Nucleus accumbens (tissue), 56 donors: ENCODE measurements around the gene PRKCD.
A peak's percentile ranks its signal among the peaks of the same experiment; 100 is the strongest.

ENCODE experiments used
- DNase-seq, 56 donors: peaks; one replicate each; lab custom pipeline; 2025; lab: John Stamatoyannopoulos, UW

The PRKCD gene

GRCh38 chr3:53187430-53187829, 26.4 kb downstream of the PRKCD start:
- no peak for DNase-seq

DNA sequence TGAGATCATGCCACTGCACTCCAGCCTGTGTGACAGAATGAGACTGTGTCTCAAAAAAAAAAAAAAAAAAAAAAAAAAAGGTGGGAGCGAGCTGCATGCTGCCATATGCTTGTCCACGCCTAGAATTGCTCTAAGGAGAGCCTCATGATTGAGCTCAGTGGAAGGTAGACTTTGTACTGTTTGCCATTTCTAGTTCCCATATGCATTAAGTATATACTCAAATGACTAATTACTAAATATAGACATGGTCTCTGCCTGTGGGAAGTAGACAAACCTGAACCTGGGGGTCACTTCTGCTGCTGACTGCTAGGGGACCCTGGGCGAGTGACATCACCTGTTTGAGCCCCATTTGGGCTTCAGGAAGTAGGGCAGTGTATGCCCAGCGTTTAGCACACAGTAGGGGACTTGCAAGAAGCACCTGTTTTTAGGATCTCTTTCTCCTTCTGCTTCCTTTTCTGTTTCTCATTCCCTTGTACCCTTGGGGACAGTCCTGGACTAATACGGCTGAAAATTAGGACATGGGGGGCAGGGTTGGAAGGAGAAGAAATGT, 27.2 kb downstream of the PRKCD start:
- no peak for DNase-seq

DNA sequence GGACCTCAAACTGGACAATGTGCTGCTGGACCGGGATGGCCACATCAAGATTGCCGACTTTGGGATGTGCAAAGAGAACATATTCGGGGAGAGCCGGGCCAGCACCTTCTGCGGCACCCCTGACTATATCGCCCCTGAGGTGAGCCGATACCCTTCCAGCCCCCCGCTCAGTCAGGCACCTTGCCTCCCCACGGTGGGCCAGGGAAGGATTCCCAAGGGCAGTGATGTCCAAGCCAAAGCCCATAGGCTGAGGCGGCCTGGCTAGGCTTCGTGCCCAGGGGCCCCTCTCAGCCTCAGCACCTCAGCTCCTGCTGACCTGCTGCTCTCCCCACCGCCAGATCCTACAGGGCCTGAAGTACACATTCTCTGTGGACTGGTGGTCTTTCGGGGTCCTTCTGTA, 27.7 kb downstream of the PRKCD start:
- no peak for DNase-seq

GRCh38 chr3:53189276-53189675, 28.3 kb downstream of the PRKCD start:
- DNase-seq, result no peak

- no peak for DNase-seq
These were observed 29.6 kb downstream of the PRKCD start for GRCh38 chr3:53190659-53191058.

DNA sequence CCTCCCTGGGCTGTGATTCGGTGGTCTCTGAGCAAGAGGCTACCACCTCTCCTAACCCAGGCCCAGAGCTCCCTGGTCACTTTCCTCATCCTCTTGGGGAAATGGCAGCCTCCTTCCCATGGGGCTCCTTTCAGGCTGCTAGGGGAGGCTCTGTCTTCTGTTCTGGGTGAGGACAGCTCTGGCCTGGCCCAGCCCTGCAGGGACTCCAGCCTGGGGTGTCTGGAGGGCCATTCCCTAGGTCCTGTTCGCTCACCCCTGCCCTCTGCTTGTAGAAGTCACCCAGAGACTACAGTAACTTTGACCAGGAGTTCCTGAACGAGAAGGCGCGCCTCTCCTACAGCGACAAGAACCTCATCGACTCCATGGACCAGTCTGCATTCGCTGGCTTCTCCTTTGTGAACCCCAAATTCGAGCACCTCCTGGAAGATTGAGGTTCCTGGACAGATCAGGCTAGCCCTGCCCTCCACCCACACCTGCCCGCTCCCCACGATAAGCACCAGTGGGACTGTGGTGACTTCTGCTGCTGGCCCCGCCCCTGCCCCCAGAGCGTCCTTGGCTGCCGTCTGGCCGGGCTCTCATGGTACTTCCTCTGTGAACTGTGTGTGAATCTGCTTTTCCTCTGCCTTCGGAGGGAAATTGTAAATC, 30.9 kb downstream of the PRKCD start:
- no peak for DNase-seq

- DNase-seq, result no peak
These were observed 31.6 kb downstream of the PRKCD start for GRCh38 chr3:53192608-53193007.

- no peak for DNase-seq
These were observed 32.6 kb downstream of the PRKCD start for GRCh38 chr3:53193466-53194209.

GRCh38 chr3:53194210-53195065, 33.4 kb downstream of the PRKCD start:
- DNase-seq, result peak in 1 of 56 donors; percentile 16

GRCh38 chr3:53195066-53195450, 34.0 kb downstream of the PRKCD start:
- DNase-seq, result no peak

GRCh38 chr3:53195602-53196574, 34.9 kb downstream of the PRKCD start:
- DNase-seq, result peak in 17 of 56 donors; percentile 11 to 63 (median 25)

GRCh38 chr3:53196575-53197407, 35.8 kb downstream of the PRKCD start:
- DNase-seq, result peak in 23 of 56 donors; percentile 13 to 67 (median 36)

GRCh38 chr3:53198256-53198977, 37.4 kb downstream of the PRKCD start:
- no peak for DNase-seq

- DNase-seq, result no peak
These were observed 38.0 kb downstream of the PRKCD start for GRCh38 chr3:53198996-53199395.

GRCh38 chr3:53199834-53200233, 38.8 kb downstream of the PRKCD start:
- no peak for DNase-seq

GRCh38 chr3:53200501-53201498, 39.8 kb downstream of the PRKCD start:
- DNase-seq, result no peak
